Retinal pigment epithelial cell (primary cell): ENCODE measurements around the gene MRPL50.

Source experiments
- DNase-seq: peaks from one replicate; pipeline ENCODE4 v3.0.0-alpha.2; 2010; ENCODE audit warnings: low read depth
- H3K4me3 ChIP-seq: 2 replicates; pipeline ENCODE4 v1.5.1; 2011; ENCODE audit warnings: mild to moderate bottlenecking, low read length, control low read depth, moderate library complexity
- CTCF ChIP-seq: conservative IDR thresholded peaks from 2 replicates; pipeline ENCODE4 v1.5.1; 2011; ENCODE audit warnings: low read depth, low read length, control low read depth, inconsistent platforms

Gene MRPL50

GRCh38 chr9:101432171-101432570, 33.8 kb upstream of the MRPL50 start:
- no peak overlapping the region for H3K4me3 ChIP-seq
- no peak for TF ChIP-seq CTCF
- no peak for DNase-seq

- no peak overlapping the region for H3K4me3 ChIP-seq
- TF ChIP-seq CTCF = no peak
- no peak for DNase-seq
Measured at GRCh38 chr9:101429736-101430135, 31.3 kb upstream of the MRPL50 start.

- no peak for DNase-seq
- H3K4me3 ChIP-seq = no peak overlapping the region
- no peak for TF ChIP-seq CTCF
Measured at GRCh38 chr9:101428909-101429308, 30.5 kb upstream of the MRPL50 start.

GRCh38 chr9:101427957-101428655, 29.7 kb upstream of the MRPL50 start:
- no peak for DNase-seq
- H3K4me3 ChIP-seq = no peak overlapping the region
- no peak for TF ChIP-seq CTCF

GRCh38 chr9:101427358-101427757, 28.9 kb upstream of the MRPL50 start:
- TF ChIP-seq CTCF = no peak
- no peak for DNase-seq
- no peak overlapping the region for H3K4me3 ChIP-seq

GRCh38 chr9:101421653-101422065, 23.2 kb upstream of the MRPL50 start:
- DNase-seq = no peak
- no peak for TF ChIP-seq CTCF

GRCh38 chr9:101419863-101420262, 21.4 kb upstream of the MRPL50 start:
- TF ChIP-seq CTCF = no peak
- DNase-seq = no peak
- no peak overlapping the region for H3K4me3 ChIP-seq

More at GRCh38 chr9:101421653-101422065, 23.2 kb upstream of the MRPL50 start:
- no peak overlapping the region for H3K4me3 ChIP-seq
